ENCODE results near the gene CRTC3.

CRTC3 gene

GRCh38 chr15:90593499-90594158 lies 63.9 kb downstream of the CRTC3 start:
- FAIRE-seq (no peak), DNase-seq (ENCODE audit: low spot score) (no peak)

- DNase-seq (ENCODE audit: low spot score) (peak; percentile 36), FAIRE-seq (no peak)
Measured at GRCh38 chr15:90594301-90594738, 64.6 kb downstream of the CRTC3 start.

- FAIRE-seq, result no peak
- no peak for DNase-seq (ENCODE audit: low spot score)
Measured at GRCh38 chr15:90595763-90596155, 66.0 kb downstream of the CRTC3 start.

- no peak for DNase-seq (ENCODE audit: low spot score)
- no peak for FAIRE-seq
Measured at GRCh38 chr15:90596943-90597342, 67.2 kb downstream of the CRTC3 start.

- DNase-seq (ENCODE audit: low spot score) (no peak), FAIRE-seq (no peak)
Measured at GRCh38 chr15:90597577-90597976, 67.9 kb downstream of the CRTC3 start.

GRCh38 chr15:90598031-90598577 lies 68.4 kb downstream of the CRTC3 start:
- FAIRE-seq (no peak), DNase-seq (ENCODE audit: low spot score) (no peak)

- FAIRE-seq, result no peak
- no peak for DNase-seq (ENCODE audit: low spot score)
Measured at GRCh38 chr15:90598679-90599078, 69.0 kb downstream of the CRTC3 start.

- DNase-seq (ENCODE audit: low spot score) (no peak), FAIRE-seq (no peak)
Measured at GRCh38 chr15:90599116-90599515, 69.4 kb downstream of the CRTC3 start.

- no peak for FAIRE-seq
Measured at GRCh38 chr15:90599644-90600043, 69.9 kb downstream of the CRTC3 start.

GRCh38 chr15:90600954-90601353 lies 71.2 kb downstream of the CRTC3 start:
- no peak for FAIRE-seq
- DNase-seq (ENCODE audit: low spot score), result no peak

More at GRCh38 chr15:90599644-90600043, 69.9 kb downstream of the CRTC3 start:
- no peak for DNase-seq (ENCODE audit: low spot score)

GRCh38 chr15:90603893-90604292 lies 74.2 kb downstream of the CRTC3 start:
- FAIRE-seq, result no peak

GRCh38 chr15:90606641-90607040 lies 76.9 kb downstream of the CRTC3 start:
- FAIRE-seq (no peak), DNase-seq (ENCODE audit: low spot score) (no peak)

More at GRCh38 chr15:90603893-90604292, 74.2 kb downstream of the CRTC3 start:
- no peak for DNase-seq (ENCODE audit: low spot score)

- FAIRE-seq, result no peak
Measured at GRCh38 chr15:90607361-90607760, 77.6 kb downstream of the CRTC3 start.

GRCh38 chr15:90609242-90610180 lies 79.8 kb downstream of the CRTC3 start:
- FAIRE-seq (no peak), DNase-seq (ENCODE audit: low spot score) (no peak)

More at GRCh38 chr15:90607361-90607760, 77.6 kb downstream of the CRTC3 start:
- DNase-seq (ENCODE audit: low spot score), result no peak

- no peak for DNase-seq (ENCODE audit: low spot score)
- no peak for FAIRE-seq
Measured at GRCh38 chr15:90610190-90610589, 80.5 kb downstream of the CRTC3 start.

GRCh38 chr15:90611157-90611556 lies 81.4 kb downstream of the CRTC3 start:
- DNase-seq (ENCODE audit: low spot score) (no peak), FAIRE-seq (no peak)

- no peak for FAIRE-seq
Measured at GRCh38 chr15:90617171-90617570, 87.4 kb downstream of the CRTC3 start.

GRCh38 chr15:90617668-90618097 lies 88.0 kb downstream of the CRTC3 start:
- no peak for FAIRE-seq

More at GRCh38 chr15:90617171-90617570, 87.4 kb downstream of the CRTC3 start:
- DNase-seq (ENCODE audit: low spot score), result no peak

GRCh38 chr15:90618330-90619125 lies 88.8 kb downstream of the CRTC3 start:
- FAIRE-seq, result no peak
- DNase-seq (ENCODE audit: low spot score), result no peak

More at GRCh38 chr15:90617668-90618097, 88.0 kb downstream of the CRTC3 start:
- DNase-seq (ENCODE audit: low spot score), result no peak

- no peak for FAIRE-seq
Measured at GRCh38 chr15:90619468-90619867, 89.7 kb downstream of the CRTC3 start.

GRCh38 chr15:90619939-90620338 lies 90.2 kb downstream of the CRTC3 start:
- FAIRE-seq, result no peak
- no peak for DNase-seq (ENCODE audit: low spot score)

More at GRCh38 chr15:90619468-90619867, 89.7 kb downstream of the CRTC3 start:
- DNase-seq (ENCODE audit: low spot score), result no peak

All from RCC 7860 (cell line).